H1 (cell line): ENCODE results near the gene MRAP2. TPM values are rescaled to one million over a fixed set of nuclear protein-coding genes. Genes with fewer than 3 reads are reported as not detected.

Experiments used
- CTCF ChIA-PET: fragments of 300-600 bp; sonication (Branson Sonifier 250); formaldehyde crosslinking; loops from one replicate; lab custom pipeline; 2021; ENCODE audit not compliant: partially characterized antibody; lab: Charles Lee
- POLR2A ChIA-PET: fragments of 300-600 bp; sonication (Branson Sonifier 250); formaldehyde crosslinking; loops from one replicate; lab custom pipeline; 2021; ENCODE audit warnings: inconsistent platforms; ENCODE audit not compliant: partially characterized antibody; lab: Charles Lee
- DNase-seq, 2 experiments: peaks; one replicate each; pipeline versions ENCODE4 v3.0.0 to v3.0.0-alpha.2; 2010 to 2022; ENCODE audit warnings: low spot score in 2 of 2, low read depth in 1 of 2, mixed read lengths in 1 of 2
- FAIRE-seq: peaks from 2 replicates; lab custom pipeline; 2011; peaks lifted over from hg19 to GRCh38; lab: Jason Lieb, UNC
- H2AFZ ChIP-seq: 2 replicates; pipeline ENCODE4 v1.8.1; 2012; ENCODE audit warnings: low read length, inconsistent platforms
- H2AK5ac ChIP-seq: 2 replicates; pipeline ENCODE4 v1.6.1; 2013; ENCODE audit warnings: low read depth, low read length
- H2BK120ac ChIP-seq: replicated peaks from 2 replicates; pipeline ENCODE3; 2013; ENCODE audit warnings: low read depth, low read length, inconsistent platforms
- H2BK12ac ChIP-seq: 2 replicates; pipeline ENCODE4 v1.6.1; 2013; ENCODE audit warnings: low read depth, low read length
- H2BK15ac ChIP-seq: 2 replicates; pipeline ENCODE4 v1.6.1; 2013; ENCODE audit warnings: low read length
- H2BK20ac ChIP-seq: 2 replicates; pipeline ENCODE4 v1.6.1; 2013; ENCODE audit warnings: low read length
- H2BK5ac ChIP-seq: 2 replicates; pipeline ENCODE4 v1.6.1; 2013; ENCODE audit warnings: low read depth, low read length
- H3K14ac ChIP-seq: 2 replicates; pipeline ENCODE4 v1.6.1; 2013; ENCODE audit warnings: inconsistent platforms; ENCODE audit not compliant: insufficient read length
- H3K18ac ChIP-seq: 2 replicates; pipeline ENCODE4 v1.6.1; 2013; ENCODE audit warnings: low read length; ENCODE audit errors: extremely low read depth
- H3K23ac ChIP-seq: 2 replicates; pipeline ENCODE4 v1.6.1; 2013; ENCODE audit warnings: inconsistent platforms; ENCODE audit not compliant: insufficient read length
- H3K23me2 ChIP-seq: 2 replicates; pipeline ENCODE4 v1.6.1; 2013; ENCODE audit warnings: low read depth, low read length
- H3K27ac ChIP-seq: 2 replicates; pipeline ENCODE4 v1.6.1; 2011; ENCODE audit warnings: low read depth, low read length, inconsistent platforms
- H3K27me3 ChIP-seq, 4 experiments: replicated peaks in 1 of 4; 1 replicate in 1 of 4; 2 replicates in 3 of 4; pipeline versions ENCODE4 v1.6.1 to v1.8.1; 2011 to 2013; ENCODE audit warnings: low read length in 3 of 4, mild to moderate bottlenecking in 3 of 4, inconsistent platforms in 2 of 4, mixed read lengths in 2 of 4, moderate library complexity in 1 of 4; ENCODE audit not compliant: control insufficient read depth in 3 of 4, insufficient read depth in 3 of 4; ENCODE audit errors: extremely low read depth in 1 of 4
- H3K36me3 ChIP-seq, 4 experiments: 2 replicates each; pipeline versions ENCODE4 v1.6.1 to v1.8.1; 2011 to 2013; ENCODE audit warnings: mild to moderate bottlenecking in 4 of 4, low read length in 3 of 4, moderate library complexity in 2 of 4, control low read depth in 1 of 4, inconsistent platforms in 1 of 4; ENCODE audit not compliant: insufficient read depth in 4 of 4, control insufficient read depth in 2 of 4
- H3K4ac ChIP-seq: replicated peaks from 2 replicates; pipeline ENCODE3; 2013; ENCODE audit warnings: low read length, low read depth, mixed read lengths, inconsistent platforms; ENCODE audit not compliant: insufficient read length
- H3K4me1 ChIP-seq, 4 experiments: replicated peaks in 1 of 4; 1 replicate in 1 of 4; 2 replicates in 3 of 4; pipeline versions ENCODE4 v1.6.1 to v1.8.1; 2011 to 2013; ENCODE audit warnings: low read length in 3 of 4, inconsistent platforms in 2 of 4, mixed read lengths in 1 of 4; ENCODE audit not compliant: insufficient read depth in 4 of 4, control insufficient read depth in 3 of 4
- H3K4me2 ChIP-seq, 2 experiments: 2 replicates each; pipeline versions ENCODE4 v1.6.1 to v1.8.1; 2011 to 2013; ENCODE audit warnings: low read depth in 2 of 2, low read length in 2 of 2, control low read depth in 1 of 2, inconsistent platforms in 1 of 2, mild to moderate bottlenecking in 1 of 2; ENCODE audit not compliant: insufficient read depth in 1 of 2
- H3K4me3 ChIP-seq, 4 experiments: fragments of 200-600, 300-600 bp in 1 of 4; sonication (generic), shearing (Covaris generic), sonication (Bioruptor Twin) in 1 of 4; 2 replicates each; pipeline versions ENCODE4 v1.5.1 to v1.8.1; 2011 to 2016; ENCODE audit warnings: low read length in 4 of 4, low read depth in 3 of 4, control low read depth in 2 of 4, inconsistent platforms in 2 of 4, mild to moderate bottlenecking in 2 of 4, mixed read lengths in 1 of 4, moderate library complexity in 1 of 4; ENCODE audit not compliant: insufficient read depth in 2 of 4; ENCODE audit errors: extremely low read depth in 1 of 4
- H3K56ac ChIP-seq: replicated peaks from 2 replicates; pipeline ENCODE3; 2013; ENCODE audit warnings: low read depth, mild to moderate bottlenecking, mixed read lengths, low read length, inconsistent platforms; ENCODE audit not compliant: insufficient read length
- H3K79me1 ChIP-seq: 2 replicates; pipeline ENCODE4 v1.6.1; 2013; ENCODE audit warnings: low read depth, low read length, control low read depth
- H3K79me2 ChIP-seq, 2 experiments: 2 replicates each; pipeline versions ENCODE4 v1.6.1 to v1.8.1; 2012 to 2013; ENCODE audit warnings: low read length in 2 of 2, mild to moderate bottlenecking in 2 of 2, inconsistent platforms in 1 of 2; ENCODE audit not compliant: insufficient read depth in 2 of 2, control insufficient read depth in 1 of 2
- H3K9ac ChIP-seq, 4 experiments: replicated peaks in 1 of 4; 1 replicate in 1 of 4; 2 replicates in 3 of 4; pipeline versions ENCODE4 v1.6.1 to v1.8.1; 2011 to 2013; ENCODE audit warnings: low read depth in 3 of 4, low read length in 3 of 4, control low read depth in 2 of 4, mild to moderate bottlenecking in 2 of 4, moderate library complexity in 2 of 4, inconsistent platforms in 1 of 4; ENCODE audit errors: extremely low read depth in 1 of 4
- H3K9me3 ChIP-seq, 2 experiments: 2 replicates each; pipeline versions ENCODE4 v1.6.1 to v1.8.1; 2012 to 2013; ENCODE audit warnings: mild to moderate bottlenecking in 2 of 2, moderate library complexity in 2 of 2, control low read depth in 1 of 2, inconsistent platforms in 1 of 2, low read depth in 1 of 2, low read length in 1 of 2, mixed read lengths in 1 of 2; ENCODE audit not compliant: insufficient read depth in 2 of 2
- H4K20me1 ChIP-seq, 2 experiments: replicated peaks in 1 of 2; 2 replicates each; pipeline versions ENCODE3 to v1.8.1; 2011 to 2013; ENCODE audit warnings: inconsistent platforms in 2 of 2, low read length in 2 of 2, mild to moderate bottlenecking in 1 of 2; ENCODE audit not compliant: insufficient read depth in 2 of 2, control insufficient read depth in 1 of 2
- H4K5ac ChIP-seq: 2 replicates; pipeline ENCODE4 v1.6.1; 2013; ENCODE audit warnings: low read length, low read depth, mixed read lengths, inconsistent platforms; ENCODE audit not compliant: insufficient read length
- H4K8ac ChIP-seq: 2 replicates; pipeline ENCODE4 v1.8.0; 2013; ENCODE audit warnings: mild to moderate bottlenecking, moderate library complexity, low read length, inconsistent platforms; ENCODE audit not compliant: insufficient read depth; ENCODE audit errors: extremely low read depth
- H4K91ac ChIP-seq: replicated peaks from 2 replicates; pipeline ENCODE3; 2013; ENCODE audit warnings: low read length, mixed read lengths, inconsistent platforms; ENCODE audit not compliant: insufficient read length
- ATF3 ChIP-seq: IDR thresholded peaks from 2 replicates; pipeline ENCODE4 v1.6.1; 2011; ENCODE audit warnings: low read depth, mild to moderate bottlenecking, low read length; ENCODE audit not compliant: insufficient read depth
- BCL11A ChIP-seq, 2 experiments: IDR thresholded peaks; one replicate each; pipeline ENCODE4 v1.6.1; 2011; ENCODE audit warnings: low read depth in 2 of 2, low read length in 2 of 2, mild to moderate bottlenecking in 2 of 2
- CBX8 ChIP-seq: fragments of 300-800, 300-1000 bp; sonication (generic); IDR thresholded peaks from 2 replicates; pipeline ENCODE4 v1.7.1; 2016; ENCODE audit warnings: low read depth, low read length, borderline replicate concordance
- CTCF ChIP-seq, 3 experiments: IDR thresholded peaks; 1 replicate in 2 of 3; 2 replicates in 1 of 3; pipeline versions ENCODE4 v1.5.1 to v1.6.1; 2011; ENCODE audit warnings: low read length in 3 of 3, mild to moderate bottlenecking in 3 of 3, inconsistent platforms in 2 of 3, low read depth in 1 of 3, moderate library complexity in 1 of 3; ENCODE audit not compliant: insufficient read depth in 1 of 3; ENCODE audit errors: control extremely low read depth in 1 of 3
- HDAC2 ChIP-seq, 2 experiments: fragments of 300-600 bp in 1 of 2; sonication (generic) in 1 of 2; IDR thresholded peaks; 2 replicates each; pipeline ENCODE4 v1.6.1; 2011 to 2012; ENCODE audit warnings: low read depth in 2 of 2, low read length in 2 of 2, mild to moderate bottlenecking in 2 of 2, moderate library complexity in 2 of 2, borderline replicate concordance in 1 of 2, inconsistent platforms in 1 of 2
- NANOG ChIP-seq: IDR thresholded peaks from 2 replicates; pipeline ENCODE4 v1.6.1; 2011; ENCODE audit warnings: low read length, low read depth, mild to moderate bottlenecking, inconsistent platforms; ENCODE audit not compliant: insufficient read depth, poor library complexity, severe bottlenecking
- NRF1 ChIP-seq: IDR thresholded peaks from 2 replicates; pipeline ENCODE4 v1.6.1; 2011; ENCODE audit warnings: mild to moderate bottlenecking, low read depth, low read length, improper control_type of control experiment
- SAP30 ChIP-seq: fragments of 300-600 bp; sonication (generic); IDR thresholded peaks from 2 replicates; pipeline ENCODE4 v1.7.1; 2012; ENCODE audit warnings: low read length, moderate library complexity, mild to moderate bottlenecking, inconsistent platforms; ENCODE audit not compliant: insufficient read depth, insufficient replicate concordance
- SIX5 ChIP-seq: IDR thresholded peaks from 2 replicates; pipeline ENCODE4 v1.6.1; 2011; ENCODE audit warnings: mild to moderate bottlenecking, low read depth, low read length
- TAF1 ChIP-seq: IDR thresholded peaks from 2 replicates; pipeline ENCODE4 v1.6.1; 2011; ENCODE audit warnings: mild to moderate bottlenecking, low read depth, low read length
- WGBS, 2 experiments: shearing (Covaris generic) in 1 of 2; methylation state at CpG; one replicate each; pipeline versions ENCODE4 v1.1.6 to v1.1.7; 2013 to 2015; ENCODE audit warnings: low lambda C conversion rate in 2 of 2, mixed read lengths in 2 of 2, inconsistent platforms in 1 of 2, low coverage in 1 of 2, missing lambda C conversion rate in 1 of 2; ENCODE audit not compliant: insufficient replicate concordance in 2 of 2, insufficient coverage in 1 of 2, insufficient read length in 1 of 2; ENCODE audit errors: extremely low coverage in 1 of 2, missing lambda C conversion rate in 1 of 2; 5-methylcytosine and 5-hydroxymethylcytosine counted together
- polyA plus RNA-seq, 7 experiments: library from polyadenylated mRNA; depleted of rRNA in 3 of 7; stranded (reverse) in 5 of 7; unstranded in 2 of 7; fragments of >200 nt in 5 of 7; fragments of 200-250 nt in 2 of 7; gene quantifications; 1 replicate in 5 of 7; 2 replicates in 1 of 7; 4 replicates in 1 of 7; pipeline versions ENCODE4 v1.2.1 to v1.2.3, GENCODE V29; 2011 to 2013; ENCODE audit warnings: missing spikeins in 2 of 7, mixed read lengths in 2 of 7
- total RNA-seq: library from RNA; stranded (reverse); fragmentation: NEBNext Ultra II Directional; extraction: Animal tissue kit (Norgen Biotek cat#: 25700); gene quantifications from 2 replicates; pipeline ENCODE4 v1.2.1, GENCODE V29; 2021

Gene MRAP2
- total and polyA plus RNA-seq, 2 of the 8 experiments (the other 6 are each of a cell fraction or from before 2014, with no cell fraction given): 5.0 to 11.0 TPM

- Histone ChIP-seq H3K4me1 (no peaks in the 10 kb centered on the region), H2AK5ac (no peak overlapping the region), H3K4me2 (no peak overlapping the region), H4K5ac (no peak overlapping the region), H3K9ac (no peak overlapping the region), H4K20me1 (no peaks in the 10 kb centered on the region), H3K4me3 (no peak overlapping the region), H2BK15ac (no peak overlapping the region), H3K23ac (no peak overlapping the region), H3K9me3 (peaks cover 0 to 3% of the 10 kb centered on the region in 2 experiments; a peak in 1 of 4 replicates), H3K36me3 (no peaks in the 10 kb centered on the region), H2AFZ (no peak overlapping the region), H2BK5ac (no peak overlapping the region), H2BK20ac (no peak overlapping the region), H3K27me3 (no peaks in the 10 kb centered on the region), H3K79me2 (no peaks in the 10 kb centered on the region), H3K79me1 (no peaks in the 10 kb centered on the region), H3K56ac (no peak overlapping the region), H3K23me2 (peaks cover 1% of the 10 kb centered on the region; the same call in 1 of the 2 replicates), H3K18ac (no peak overlapping the region), H4K91ac (no peak overlapping the region), H3K14ac (no peak overlapping the region), H2BK120ac (no peak overlapping the region), H3K27ac (no peak overlapping the region), H2BK12ac (no peak overlapping the region), H4K8ac (no peak overlapping the region), H3K4ac (no peak overlapping the region)
- ChIA-PET POLR2A (no interaction called here), CTCF (interaction anchor here (0.7 to 1.5 kb wide), 4 partner anchors 9 to 567 kb away, joined by 3 read pairs; no protein-coding TSS in a partner anchor)
- no peak for FAIRE-seq
- no peak for DNase-seq
- TF ChIP-seq SIX5 (no peak), NANOG (no peak), BCL11A (IDR thresholded peaks at IDR 0.05; ENCODE audit: low read depth in 2 of 2, low read length in 2 of 2) (no peak), NRF1 (no peak), HDAC2 (IDR thresholded peaks at IDR 0.05; ENCODE audit: borderline replicate concordance in 1 of 2, low read depth in 2 of 2, low read length in 2 of 2) (no peak), SAP30 (no peak), CTCF (IDR thresholded peaks at IDR 0.05; ENCODE audit: control extremely low read depth in 1 of 3, insufficient read depth in 1 of 3, low read depth in 1 of 3, low read length in 3 of 3) (no peak), ATF3 (no peak), TAF1 (no peak), CBX8 (no peak)
- whole genome bisulfite sequencing, 2 experiments: 80% methylated on average over 1 of the region's 1 CpG; no CpG with 5 or more reads in 1 of the 2 experiments
These were observed 69.5 kb downstream of the MRAP2 start for GRCh38 chr6:84103029-84103428.
